Left ventricle myocardium inferior (tissue), 1 donor: ENCODE measurements around the gene KDM3A. TPM values are rescaled to one million over a fixed set of nuclear protein-coding genes. Genes with fewer than 3 reads are reported as not detected.

Source experiments
- DNase-seq: peaks from one replicate; pipeline ENCODE4 v3.0.0-alpha.2; 2020
- H3K27ac ChIP-seq: fragments of 200-600 bp; replicated peaks from 2 replicates; pipeline ENCODE4 v1.8.0; 2021
- H3K27me3 ChIP-seq: fragments of 200-600 bp; 2 replicates; pipeline ENCODE4 v1.8.0; 2021; ENCODE audit warnings: low read depth
- H3K36me3 ChIP-seq: fragments of 200-600 bp; 2 replicates; pipeline ENCODE4 v1.8.0; 2021
- H3K4me1 ChIP-seq: fragments of 200-600 bp; 2 replicates; pipeline ENCODE4 v1.8.0; 2021
- H3K4me3 ChIP-seq: fragments of 200-600 bp; 2 replicates; pipeline ENCODE4 v1.8.0; 2021; ENCODE audit warnings: mild to moderate bottlenecking, moderate library complexity
- H3K9me3 ChIP-seq: fragments of 200-600 bp; replicated peaks from 2 replicates; pipeline ENCODE4 v1.8.0; 2021
- CTCF ChIP-seq: fragments of 200-600 bp; IDR thresholded peaks from 2 replicates; pipeline ENCODE4 v1.8.0; 2021; ENCODE audit warnings: antibody characterized with exemption, mild to moderate bottlenecking, borderline replicate concordance
- intact Hi-C: fragments of 100-400 bp; cut with micrococcal nuclease; formaldehyde crosslinking; loops from one replicate; pipeline ENCODE4 v1.11.0; 2022
- total RNA-seq: library from RNA; stranded (reverse); fragmentation: NEBNext Ultra II Directional; extraction: Animal tissue kit (Norgen Biotek cat#: 25700); gene quantifications from one replicate; pipeline ENCODE4 v1.2.1, GENCODE V29; 2021
- donor health status: DM: no; HTN: yes; CAD: no; lungs with severe emphysema.

The KDM3A gene
- total RNA-seq, 1 donor from 2014 or later = 36.2 TPM

- no peak for DNase-seq
- Histone ChIP-seq H3K36me3 (peaks cover 5% of the 10 kb centered on the region), H3K27ac (peak overlapping the region; percentile 99), H3K9me3 (peaks cover 19% of the 10 kb centered on the region), H3K4me3 (peak overlapping the region; percentile 81), H3K27me3 (no peaks in the 10 kb centered on the region), H3K4me1 (peaks cover 67% of the 10 kb centered on the region)
- TF ChIP-seq CTCF = no peak
- intact Hi-C loops = no loop called here
These were observed 2.6 kb downstream of the KDM3A start for GRCh38 chr2:86443631-86444350.

GRCh38 chr2:86445436-86445835, 4.3 kb downstream of the KDM3A start:
- Histone ChIP-seq H3K27ac (no peak overlapping the region), H3K36me3 (peaks cover 16% of the 10 kb centered on the region)

GRCh38 chr2:86446060-86446459, 4.9 kb downstream of the KDM3A start:
- H3K27me3 ChIP-seq = no peaks in the 10 kb centered on the region
- no peak overlapping the region for H3K4me3 ChIP-seq
- H3K36me3 ChIP-seq = peaks cover 23% of the 10 kb centered on the region
- DNase-seq = no peak
- peaks cover 90% of the 10 kb centered on the region for H3K4me1 ChIP-seq
- H3K9me3 ChIP-seq = no peaks in the 10 kb centered on the region
- no peak overlapping the region for H3K27ac ChIP-seq
- intact Hi-C loops = no loop called here
- TF ChIP-seq CTCF = no peak

More at GRCh38 chr2:86445436-86445835, 4.3 kb downstream of the KDM3A start:
- TF ChIP-seq CTCF = no peak
- Histone ChIP-seq H3K4me3 (no peak overlapping the region), H3K4me1 (peaks cover 84% of the 10 kb centered on the region), H3K27me3 (no peaks in the 10 kb centered on the region), H3K9me3 (peaks cover 2% of the 10 kb centered on the region)
- intact Hi-C loops = no loop called here
- DNase-seq = no peak

GRCh38 chr2:86453836-86454235, 12.7 kb downstream of the KDM3A start:
- Histone ChIP-seq H3K9me3 (no peaks in the 10 kb centered on the region), H3K27me3 (no peaks in the 10 kb centered on the region), H3K27ac (peak overlapping the region; percentile 65), H3K4me1 (peaks cover 73% of the 10 kb centered on the region), H3K36me3 (peaks cover 89% of the 10 kb centered on the region), H3K4me3 (no peak overlapping the region)
- no peak for TF ChIP-seq CTCF
- no peak for DNase-seq
- intact Hi-C loops = no loop called here

- DNase-seq = no peak
- Histone ChIP-seq H3K36me3 (peaks cover 93% of the 10 kb centered on the region), H3K4me1 (peaks cover 72% of the 10 kb centered on the region), H3K27ac (peak overlapping the region; percentile 65), H3K9me3 (no peaks in the 10 kb centered on the region), H3K27me3 (no peaks in the 10 kb centered on the region), H3K4me3 (no peak overlapping the region)
- no peak for TF ChIP-seq CTCF
- intact Hi-C loops = no loop called here
These were observed 13.1 kb downstream of the KDM3A start for GRCh38 chr2:86454238-86454637.
